Measurements from ENCODE around the gene NCDN.
"Not testable (repeated sequence)": the region's sequence is repeated elsewhere in the genome, so short reads cannot be mapped to it uniquely, and the experiment has no call there.

Gene NCDN

GRCh38 chr1:35577071-35577998 lies 19.7 kb downstream of the NCDN start:
- no peak overlapping the region for H3K4me3 ChIP-seq (ENCODE audit: low read depth, low read length)
- TF ChIP-seq CTCF (IDR thresholded peaks at IDR 0.05; ENCODE audit: low read depth, low read length), result no peak

- H3K4me3 ChIP-seq (ENCODE audit: low read depth, low read length), result no peak overlapping the region
- no peak for TF ChIP-seq CTCF (IDR thresholded peaks at IDR 0.05; ENCODE audit: low read depth, low read length)
Observed at GRCh38 chr1:35580949-35581388, 23.4 kb downstream of the NCDN start.

- H3K4me3 ChIP-seq (ENCODE audit: low read depth, low read length), result not testable (repeated sequence)
Observed at GRCh38 chr1:35581621-35582020, 24.0 kb downstream of the NCDN start.

GRCh38 chr1:35585281-35585680 lies 27.7 kb downstream of the NCDN start:
- no peak overlapping the region for H3K4me3 ChIP-seq (ENCODE audit: low read depth, low read length)
- no peak for TF ChIP-seq CTCF (IDR thresholded peaks at IDR 0.05; ENCODE audit: low read depth, low read length)

GRCh38 chr1:35585805-35586204 lies 28.2 kb downstream of the NCDN start:
- H3K4me3 ChIP-seq (ENCODE audit: low read depth, low read length), result not testable (repeated sequence)

- H3K4me3 ChIP-seq (ENCODE audit: low read depth, low read length), result no peak overlapping the region
- TF ChIP-seq CTCF (IDR thresholded peaks at IDR 0.05; ENCODE audit: low read depth, low read length), result no peak
Observed at GRCh38 chr1:35586808-35587207, 29.2 kb downstream of the NCDN start.

GRCh38 chr1:35587736-35588135 lies 30.1 kb downstream of the NCDN start:
- H3K4me3 ChIP-seq (ENCODE audit: low read depth, low read length), result no peak overlapping the region
- no peak for TF ChIP-seq CTCF (IDR thresholded peaks at IDR 0.05; ENCODE audit: low read depth, low read length)

- no peak overlapping the region for H3K4me3 ChIP-seq (ENCODE audit: low read depth, low read length)
- no peak for TF ChIP-seq CTCF (IDR thresholded peaks at IDR 0.05; ENCODE audit: low read depth, low read length)
Observed at GRCh38 chr1:35588197-35588910, 30.8 kb downstream of the NCDN start.
